Measurements from ENCODE around the gene ERC2.

Gene ERC2

DNA sequence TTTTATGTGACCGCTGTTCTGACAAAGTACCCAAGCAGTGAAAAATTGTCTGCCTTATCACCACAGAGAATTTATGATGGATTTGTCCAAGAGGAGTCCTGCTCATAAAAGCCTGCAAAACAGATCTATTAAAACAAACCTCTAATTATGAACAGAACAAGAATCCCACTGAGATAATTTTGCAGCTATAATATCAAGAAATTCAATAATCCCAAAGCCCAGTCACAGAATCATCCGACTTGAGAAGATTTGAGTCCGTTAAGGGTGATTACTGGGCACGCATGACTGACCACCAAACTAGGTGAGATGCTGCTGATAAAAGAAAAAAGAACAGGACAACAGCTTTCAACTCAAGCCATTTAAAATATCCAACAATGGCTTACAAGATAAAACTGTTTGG is 750.2 kb downstream of the ERC2 start:
- Histone ChIP-seq H3K79me2 (ENCODE audit: control insufficient read depth, insufficient read depth, low read length, unreplicated experiment) (no peaks in the 10 kb centered on the region), H3K27ac (ENCODE audit: low read depth, low read length) (no peak overlapping the region), H3K4me1 (ENCODE audit: control insufficient read depth, insufficient read depth, low read length, unreplicated experiment) (no peaks in the 10 kb centered on the region), H3K27me3 (ENCODE audit: insufficient read depth, low read length) (peaks cover 5% of the 10 kb centered on the region), H2AFZ (ENCODE audit: low read length, unreplicated experiment) (no peak overlapping the region), H3K36me3 (ENCODE audit: insufficient read depth, low read length) (no peaks in the 10 kb centered on the region), H3K4me3 (ENCODE audit: low read depth, low read length) (no peak overlapping the region)

DNA sequence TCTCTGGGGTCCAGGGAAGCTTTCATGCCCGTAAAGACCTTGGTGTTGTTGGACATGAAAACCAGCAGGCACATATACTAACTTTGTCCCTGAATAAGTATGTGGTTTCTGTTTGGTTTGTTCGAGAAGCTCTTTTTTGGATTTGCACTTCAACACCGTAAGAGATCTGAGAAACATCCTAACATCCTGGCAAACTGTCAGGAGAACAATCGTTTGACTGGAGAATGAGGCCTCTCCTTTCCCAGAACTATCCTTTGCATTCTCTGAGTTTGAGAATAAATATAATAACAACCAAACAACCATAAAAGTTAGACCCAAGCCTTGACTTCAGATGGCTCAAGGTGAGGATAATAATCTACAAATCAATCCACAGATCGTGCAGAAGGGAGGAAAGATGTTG is 750.8 kb downstream of the ERC2 start:
- H3K4me3 ChIP-seq (ENCODE audit: low read depth, low read length): no peak overlapping the region
- H3K27me3 ChIP-seq (ENCODE audit: insufficient read depth, low read length): peaks cover 5% of the 10 kb centered on the region
- no peaks in the 10 kb centered on the region for H3K4me1 ChIP-seq (ENCODE audit: control insufficient read depth, insufficient read depth, low read length, unreplicated experiment)
- H3K27ac ChIP-seq (ENCODE audit: low read depth, low read length): no peak overlapping the region
- H3K36me3 ChIP-seq (ENCODE audit: insufficient read depth, low read length): no peaks in the 10 kb centered on the region
- no peak overlapping the region for H2AFZ ChIP-seq (ENCODE audit: low read length, unreplicated experiment)
- H3K79me2 ChIP-seq (ENCODE audit: control insufficient read depth, insufficient read depth, low read length, unreplicated experiment): no peaks in the 10 kb centered on the region

GRCh38 chr3:55716611-55717225 is 751.5 kb downstream of the ERC2 start:
- no peaks in the 10 kb centered on the region for H3K36me3 ChIP-seq (ENCODE audit: insufficient read depth, low read length)
- peaks cover 5% of the 10 kb centered on the region for H3K27me3 ChIP-seq (ENCODE audit: insufficient read depth, low read length)
- H3K79me2 ChIP-seq (ENCODE audit: control insufficient read depth, insufficient read depth, low read length, unreplicated experiment): no peaks in the 10 kb centered on the region
- no peak overlapping the region for H3K27ac ChIP-seq (ENCODE audit: low read depth, low read length)
- H3K4me3 ChIP-seq (ENCODE audit: low read depth, low read length): no peak overlapping the region
- no peaks in the 10 kb centered on the region for H3K4me1 ChIP-seq (ENCODE audit: control insufficient read depth, insufficient read depth, low read length, unreplicated experiment)
- no peak overlapping the region for H2AFZ ChIP-seq (ENCODE audit: low read length, unreplicated experiment)

GRCh38 chr3:55716044-55716443 is 752.2 kb downstream of the ERC2 start:
- Histone ChIP-seq H2AFZ (ENCODE audit: low read length, unreplicated experiment) (no peak overlapping the region), H3K36me3 (ENCODE audit: insufficient read depth, low read length) (no peaks in the 10 kb centered on the region), H3K27ac (ENCODE audit: low read depth, low read length) (no peak overlapping the region), H3K79me2 (ENCODE audit: control insufficient read depth, insufficient read depth, low read length, unreplicated experiment) (no peaks in the 10 kb centered on the region), H3K4me1 (ENCODE audit: control insufficient read depth, insufficient read depth, low read length, unreplicated experiment) (no peaks in the 10 kb centered on the region), H3K27me3 (ENCODE audit: insufficient read depth, low read length) (peaks cover 5% of the 10 kb centered on the region), H3K4me3 (ENCODE audit: low read depth, low read length) (no peak overlapping the region)

DNA sequence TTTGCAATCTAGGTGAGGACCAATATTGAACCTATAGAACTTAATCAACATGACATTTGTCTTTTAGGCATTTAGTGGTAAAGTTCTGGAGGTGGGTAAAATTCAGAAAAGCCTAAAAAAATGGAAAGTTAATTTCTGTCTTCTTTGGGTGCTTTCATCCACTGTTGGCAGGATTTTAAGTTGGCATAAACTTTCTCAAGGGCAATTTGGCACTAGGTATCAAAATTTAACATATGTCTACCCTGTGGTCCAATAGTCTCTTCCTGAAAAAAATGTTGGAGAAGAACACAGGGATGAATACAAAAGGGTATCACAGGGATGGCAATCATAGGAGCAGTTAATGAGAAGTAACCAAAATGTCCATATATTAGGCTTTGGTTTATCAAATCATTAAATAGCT is 754.2 kb downstream of the ERC2 start:
- H2AFZ ChIP-seq (ENCODE audit: low read length, unreplicated experiment): no peak overlapping the region
- H3K36me3 ChIP-seq (ENCODE audit: insufficient read depth, low read length): no peaks in the 10 kb centered on the region
- no peak overlapping the region for H3K4me3 ChIP-seq (ENCODE audit: low read depth, low read length)
- no peak overlapping the region for H3K27ac ChIP-seq (ENCODE audit: low read depth, low read length)
- peaks cover 5% of the 10 kb centered on the region for H3K27me3 ChIP-seq (ENCODE audit: insufficient read depth, low read length)
- no peaks in the 10 kb centered on the region for H3K4me1 ChIP-seq (ENCODE audit: control insufficient read depth, insufficient read depth, low read length, unreplicated experiment)
- H3K79me2 ChIP-seq (ENCODE audit: control insufficient read depth, insufficient read depth, low read length, unreplicated experiment): no peaks in the 10 kb centered on the region

DNA sequence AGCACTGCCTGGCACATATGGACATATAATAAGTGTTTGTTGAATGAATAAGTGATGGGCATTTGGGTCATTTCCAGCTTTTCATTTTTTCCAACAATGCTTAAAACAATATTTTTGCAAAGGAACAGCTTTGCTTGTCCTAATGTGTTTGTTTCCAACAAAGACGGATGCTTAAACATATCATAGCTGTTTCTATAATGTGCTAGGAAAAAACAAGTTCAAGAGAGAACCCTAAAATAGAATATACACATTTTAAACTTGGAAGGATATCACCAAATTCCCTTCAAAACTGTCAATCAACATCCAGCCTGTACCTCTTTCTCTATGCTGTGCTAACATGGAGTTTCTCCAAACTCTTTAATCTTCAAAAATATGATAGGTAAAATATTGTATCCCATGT is 756.6 kb downstream of the ERC2 start:
- no peak overlapping the region for H2AFZ ChIP-seq (ENCODE audit: low read length, unreplicated experiment)
- no peaks in the 10 kb centered on the region for H3K36me3 ChIP-seq (ENCODE audit: insufficient read depth, low read length)
- H3K4me3 ChIP-seq (ENCODE audit: low read depth, low read length): no peak overlapping the region
- H3K27me3 ChIP-seq (ENCODE audit: insufficient read depth, low read length): no peaks in the 10 kb centered on the region
- H3K27ac ChIP-seq (ENCODE audit: low read depth, low read length): no peak overlapping the region
- no peaks in the 10 kb centered on the region for H3K79me2 ChIP-seq (ENCODE audit: control insufficient read depth, insufficient read depth, low read length, unreplicated experiment)
- no peaks in the 10 kb centered on the region for H3K4me1 ChIP-seq (ENCODE audit: control insufficient read depth, insufficient read depth, low read length, unreplicated experiment)

DNA sequence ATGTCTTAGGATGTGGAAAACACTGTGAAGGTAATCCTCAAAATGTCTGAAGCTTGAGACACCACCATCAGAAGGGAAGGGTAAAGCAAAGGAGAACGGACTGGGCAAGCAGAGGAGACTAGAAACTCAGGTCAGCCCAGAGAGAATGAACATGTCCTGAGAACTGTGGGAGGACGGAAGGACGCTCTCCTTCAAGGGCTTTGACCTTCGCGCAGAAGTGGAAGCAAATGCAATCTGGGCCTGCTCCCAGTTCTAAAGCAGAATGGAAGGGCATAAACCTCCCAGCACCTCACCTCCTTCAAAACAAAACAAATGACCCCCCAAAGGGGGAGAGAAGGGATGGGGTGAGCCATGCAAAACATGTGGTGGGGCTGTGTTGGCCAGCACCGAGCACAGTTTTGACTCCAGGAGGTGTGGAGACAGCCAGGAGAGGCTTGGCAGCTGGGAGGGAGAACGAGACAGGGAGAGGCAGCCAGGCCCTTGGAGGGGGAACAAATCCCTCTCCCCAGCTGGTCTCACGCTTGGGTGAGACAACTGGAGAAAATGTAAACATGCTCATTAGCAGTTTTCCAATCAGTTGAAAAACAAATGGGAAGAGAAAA is 758.8 kb downstream of the ERC2 start:
- H3K36me3 ChIP-seq (ENCODE audit: insufficient read depth, low read length): no peaks in the 10 kb centered on the region
- no peaks in the 10 kb centered on the region for H3K79me2 ChIP-seq (ENCODE audit: control insufficient read depth, insufficient read depth, low read length, unreplicated experiment)
- H2AFZ ChIP-seq (ENCODE audit: low read length, unreplicated experiment): no peak overlapping the region
- no peak overlapping the region for H3K4me3 ChIP-seq (ENCODE audit: low read depth, low read length)
- H3K27me3 ChIP-seq (ENCODE audit: insufficient read depth, low read length): no peaks in the 10 kb centered on the region
- no peaks in the 10 kb centered on the region for H3K4me1 ChIP-seq (ENCODE audit: control insufficient read depth, insufficient read depth, low read length, unreplicated experiment)
- H3K27ac ChIP-seq (ENCODE audit: low read depth, low read length): no peak overlapping the region

- Histone ChIP-seq H3K4me3 (ENCODE audit: low read depth, low read length) (no peak overlapping the region), H2AFZ (ENCODE audit: low read length, unreplicated experiment) (no peak overlapping the region), H3K79me2 (ENCODE audit: control insufficient read depth, insufficient read depth, low read length, unreplicated experiment) (no peaks in the 10 kb centered on the region), H3K27me3 (ENCODE audit: insufficient read depth, low read length) (no peaks in the 10 kb centered on the region), H3K4me1 (ENCODE audit: control insufficient read depth, insufficient read depth, low read length, unreplicated experiment) (no peaks in the 10 kb centered on the region), H3K36me3 (ENCODE audit: insufficient read depth, low read length) (no peaks in the 10 kb centered on the region), H3K27ac (ENCODE audit: low read depth, low read length) (no peak overlapping the region)
Measured at GRCh38 chr3:55708921-55709320, 759.3 kb downstream of the ERC2 start.

- Histone ChIP-seq H3K36me3 (ENCODE audit: insufficient read depth, low read length) (no peaks in the 10 kb centered on the region), H2AFZ (ENCODE audit: low read length, unreplicated experiment) (no peak overlapping the region), H3K27me3 (ENCODE audit: insufficient read depth, low read length) (no peaks in the 10 kb centered on the region), H3K27ac (ENCODE audit: low read depth, low read length) (no peak overlapping the region), H3K79me2 (ENCODE audit: control insufficient read depth, insufficient read depth, low read length, unreplicated experiment) (no peaks in the 10 kb centered on the region), H3K4me3 (ENCODE audit: low read depth, low read length) (no peak overlapping the region), H3K4me1 (ENCODE audit: control insufficient read depth, insufficient read depth, low read length, unreplicated experiment) (no peaks in the 10 kb centered on the region)
Measured at GRCh38 chr3:55708242-55708641, 760.0 kb downstream of the ERC2 start.

GRCh38 chr3:55704521-55704920 is 763.7 kb downstream of the ERC2 start:
- no peaks in the 10 kb centered on the region for H3K4me1 ChIP-seq (ENCODE audit: control insufficient read depth, insufficient read depth, low read length, unreplicated experiment)
- H3K4me3 ChIP-seq (ENCODE audit: low read depth, low read length): no peak overlapping the region
- H3K27ac ChIP-seq (ENCODE audit: low read depth, low read length): no peak overlapping the region

GRCh38 chr3:55702822-55703221 is 765.4 kb downstream of the ERC2 start:
- Histone ChIP-seq H3K4me3 (ENCODE audit: low read depth, low read length) (no peak overlapping the region), H3K79me2 (ENCODE audit: control insufficient read depth, insufficient read depth, low read length, unreplicated experiment) (no peaks in the 10 kb centered on the region), H3K4me1 (ENCODE audit: control insufficient read depth, insufficient read depth, low read length, unreplicated experiment) (no peaks in the 10 kb centered on the region), H3K36me3 (ENCODE audit: insufficient read depth, low read length) (no peaks in the 10 kb centered on the region), H3K27me3 (ENCODE audit: insufficient read depth, low read length) (no peaks in the 10 kb centered on the region), H2AFZ (ENCODE audit: low read length, unreplicated experiment) (no peak overlapping the region), H3K27ac (ENCODE audit: low read depth, low read length) (no peak overlapping the region)

More at GRCh38 chr3:55704521-55704920, 763.7 kb downstream of the ERC2 start:
- Histone ChIP-seq H2AFZ (ENCODE audit: low read length, unreplicated experiment) (no peak overlapping the region), H3K27me3 (ENCODE audit: insufficient read depth, low read length) (no peaks in the 10 kb centered on the region), H3K79me2 (ENCODE audit: control insufficient read depth, insufficient read depth, low read length, unreplicated experiment) (no peaks in the 10 kb centered on the region), H3K36me3 (ENCODE audit: insufficient read depth, low read length) (no peaks in the 10 kb centered on the region)
